NCI-H146 treated with DMSO at 0.1 percent for 48 hours (cell line): ENCODE data around the gene SPTLC2.
A peak's percentile ranks its signal among the peaks of the same experiment; 100 is the strongest.

Experiments
- DNase-seq: peaks from one replicate; lab custom pipeline; 2025; ENCODE audit not compliant: unreplicated experiment; lab: John Stamatoyannopoulos, UW

The SPTLC2 gene

DNA sequence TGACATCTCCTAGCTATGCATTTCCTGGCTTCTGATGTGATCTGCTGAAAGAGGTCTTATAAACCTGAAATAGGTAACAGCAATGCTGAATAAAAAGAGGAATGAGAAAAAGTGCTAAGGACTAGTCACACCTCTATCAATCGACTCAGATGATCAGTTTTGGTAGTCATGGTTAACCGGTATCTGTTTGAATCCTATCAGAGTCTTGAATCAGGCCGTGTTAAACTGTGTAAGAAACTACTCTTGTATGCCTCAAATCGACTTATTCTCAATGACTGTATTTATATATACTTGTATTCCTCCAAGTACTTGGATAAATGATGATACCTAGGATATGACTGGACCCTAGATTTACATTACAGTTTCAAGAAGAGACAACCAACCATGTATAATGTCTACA is 107.1 kb downstream of the SPTLC2 start:
- DNase-seq: no peak

DNA sequence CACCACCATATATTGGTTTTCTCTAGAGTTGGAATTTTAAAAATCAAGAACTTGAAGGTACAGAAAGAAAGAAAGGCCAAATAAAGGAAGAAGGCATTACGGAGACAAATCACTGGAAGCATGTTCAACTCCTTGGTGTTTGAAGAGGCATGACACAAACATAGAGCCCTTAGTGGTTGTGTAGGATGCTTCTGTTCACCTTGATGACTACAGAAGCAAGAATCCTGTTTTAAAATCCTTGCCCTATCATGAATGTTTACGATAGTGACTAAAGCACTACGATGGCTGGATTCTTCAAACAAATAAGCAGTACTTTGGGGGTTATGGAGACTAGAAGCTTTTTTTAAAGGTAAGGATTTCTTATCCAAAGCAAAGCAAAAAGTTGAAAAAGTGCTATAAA is 107.6 kb downstream of the SPTLC2 start:
- DNase-seq: no peak

DNA sequence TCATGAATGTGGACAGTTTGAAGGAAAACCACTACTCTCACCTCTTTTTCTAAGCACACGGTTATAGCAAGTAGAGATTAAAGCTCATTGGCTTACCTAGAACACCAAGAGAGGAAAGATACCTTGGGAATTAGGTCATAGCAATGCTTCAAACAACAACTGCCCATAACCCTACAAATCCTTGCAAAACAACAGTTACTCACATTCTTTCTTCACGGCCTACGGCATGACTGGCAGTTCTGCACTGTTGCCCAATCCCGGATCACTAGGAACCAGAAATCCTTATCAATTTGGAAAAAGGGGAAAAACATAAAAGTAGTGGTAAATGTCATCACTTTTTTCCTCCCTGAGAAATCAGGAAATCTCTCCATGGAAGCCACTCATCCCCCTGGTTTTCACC is 108.2 kb downstream of the SPTLC2 start:
- no peak for DNase-seq

DNA sequence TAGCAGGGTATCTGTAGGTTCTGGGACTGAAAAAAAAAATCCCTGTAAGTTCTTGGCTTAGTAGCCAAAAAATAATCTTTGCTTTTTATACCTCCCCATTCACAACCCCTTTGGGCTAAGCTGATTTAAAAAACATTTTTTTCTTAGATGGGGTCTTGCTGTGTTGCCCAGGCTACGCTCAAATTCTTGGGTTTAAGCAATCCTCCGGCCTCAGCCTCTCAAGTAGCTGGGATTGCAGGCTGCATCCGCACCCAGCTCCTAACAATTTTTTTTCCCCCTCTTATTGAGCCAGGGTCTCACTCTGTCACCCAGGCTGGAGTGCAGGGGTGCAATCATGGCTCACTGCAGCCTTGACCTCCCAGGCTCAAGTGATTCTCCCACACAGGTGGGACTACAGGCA is 108.7 kb downstream of the SPTLC2 start:
- DNase-seq: no peak

DNA sequence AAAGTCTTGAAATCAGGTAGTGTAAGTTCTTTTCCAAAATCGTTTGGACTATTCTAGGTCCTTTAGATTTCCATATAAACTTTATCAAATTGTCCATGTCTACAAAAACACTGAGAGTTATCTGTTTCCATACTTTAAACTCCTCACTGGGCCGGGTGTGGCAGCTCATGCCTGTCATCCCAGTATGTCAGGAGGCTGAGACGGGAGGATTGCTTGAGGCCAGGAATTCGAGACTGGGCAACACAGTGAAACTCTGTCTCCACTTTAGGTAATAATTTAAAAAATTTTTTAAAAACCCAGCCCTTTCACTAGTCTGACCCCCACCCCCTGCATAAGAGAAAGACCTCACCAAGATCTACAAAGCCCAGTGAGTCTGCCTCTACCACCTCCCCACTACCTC is 111.4 kb downstream of the SPTLC2 start:
- no peak for DNase-seq

DNA sequence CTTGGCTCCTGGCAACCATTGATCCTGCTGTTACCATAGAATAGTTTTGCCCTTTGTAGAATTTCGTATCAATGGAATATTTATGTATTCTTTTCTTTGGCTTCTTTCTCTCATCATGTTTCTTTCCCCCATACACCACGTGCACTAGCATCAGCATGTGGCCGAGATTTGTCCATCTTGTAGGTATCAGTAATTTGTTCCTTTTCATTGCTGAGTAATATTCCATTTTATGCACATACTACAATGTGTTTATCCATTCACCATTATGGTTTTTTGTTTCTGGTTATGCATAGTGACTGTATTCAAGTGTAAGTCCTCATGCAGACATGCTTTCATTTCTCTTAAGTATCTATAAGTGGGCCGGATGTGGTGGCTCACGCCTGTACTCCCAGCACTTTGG is 113.3 kb downstream of the SPTLC2 start:
- no peak for DNase-seq

DNA sequence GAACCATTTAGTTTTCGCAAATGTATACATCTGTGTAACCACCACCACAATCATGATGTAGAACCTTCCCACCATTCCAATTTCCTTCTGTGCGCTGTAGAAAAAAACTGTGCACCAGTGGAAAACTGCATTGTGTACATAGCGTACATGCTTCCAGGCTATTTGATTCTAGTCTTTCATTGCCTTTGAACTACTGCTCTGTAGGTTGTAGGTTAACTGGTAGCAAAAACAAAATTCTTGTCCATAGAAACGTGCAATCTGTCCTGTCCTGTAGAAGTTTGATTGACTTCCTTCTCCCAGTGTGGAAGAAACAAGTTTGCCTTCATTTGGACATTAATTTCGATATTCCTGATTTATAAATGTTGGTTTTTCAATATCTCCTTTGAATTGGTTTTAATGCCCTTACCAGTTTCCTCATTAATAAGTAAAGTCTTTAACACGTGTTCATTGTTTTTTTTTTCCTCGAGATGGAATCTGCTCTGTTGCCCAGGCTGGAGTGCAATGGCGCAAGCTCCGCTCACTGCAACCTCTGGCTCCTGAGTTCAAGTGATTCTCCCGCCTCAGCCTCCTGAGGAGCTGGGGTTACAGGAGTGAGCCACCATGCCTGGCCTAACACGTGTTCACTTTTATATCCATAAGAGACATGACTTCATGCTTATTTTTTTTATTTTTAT is 114.2 kb downstream of the SPTLC2 start:
- no peak for DNase-seq

DNA sequence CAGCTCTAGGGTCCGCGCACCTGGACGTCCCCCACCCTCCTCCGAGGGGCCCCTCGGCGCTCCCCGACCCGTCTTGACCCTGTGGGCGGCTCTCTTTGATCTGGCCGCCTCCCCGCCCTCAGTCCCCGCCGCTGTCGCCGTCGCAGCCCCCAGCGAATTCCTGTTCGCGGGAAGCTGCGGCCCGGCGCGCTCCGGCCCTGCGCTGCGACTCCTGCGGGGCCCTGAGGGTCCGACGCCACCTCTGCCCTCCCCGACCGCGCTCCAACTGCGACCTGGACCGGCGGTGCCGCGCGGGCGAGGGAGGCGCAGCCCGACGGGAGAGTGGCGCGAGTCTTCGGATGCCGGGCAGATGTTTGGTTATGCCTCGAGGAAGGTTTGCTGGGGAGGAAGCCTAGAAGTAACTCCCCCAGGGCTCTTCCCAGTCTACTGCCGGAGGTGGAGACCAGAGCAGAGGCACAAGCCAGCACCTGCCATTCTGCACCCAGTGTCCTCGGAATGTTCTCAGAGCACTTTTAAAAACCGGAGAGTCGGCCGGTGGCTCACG is 117.4 kb downstream of the SPTLC2 start:
- DNase-seq: peak; percentile 20

DNA sequence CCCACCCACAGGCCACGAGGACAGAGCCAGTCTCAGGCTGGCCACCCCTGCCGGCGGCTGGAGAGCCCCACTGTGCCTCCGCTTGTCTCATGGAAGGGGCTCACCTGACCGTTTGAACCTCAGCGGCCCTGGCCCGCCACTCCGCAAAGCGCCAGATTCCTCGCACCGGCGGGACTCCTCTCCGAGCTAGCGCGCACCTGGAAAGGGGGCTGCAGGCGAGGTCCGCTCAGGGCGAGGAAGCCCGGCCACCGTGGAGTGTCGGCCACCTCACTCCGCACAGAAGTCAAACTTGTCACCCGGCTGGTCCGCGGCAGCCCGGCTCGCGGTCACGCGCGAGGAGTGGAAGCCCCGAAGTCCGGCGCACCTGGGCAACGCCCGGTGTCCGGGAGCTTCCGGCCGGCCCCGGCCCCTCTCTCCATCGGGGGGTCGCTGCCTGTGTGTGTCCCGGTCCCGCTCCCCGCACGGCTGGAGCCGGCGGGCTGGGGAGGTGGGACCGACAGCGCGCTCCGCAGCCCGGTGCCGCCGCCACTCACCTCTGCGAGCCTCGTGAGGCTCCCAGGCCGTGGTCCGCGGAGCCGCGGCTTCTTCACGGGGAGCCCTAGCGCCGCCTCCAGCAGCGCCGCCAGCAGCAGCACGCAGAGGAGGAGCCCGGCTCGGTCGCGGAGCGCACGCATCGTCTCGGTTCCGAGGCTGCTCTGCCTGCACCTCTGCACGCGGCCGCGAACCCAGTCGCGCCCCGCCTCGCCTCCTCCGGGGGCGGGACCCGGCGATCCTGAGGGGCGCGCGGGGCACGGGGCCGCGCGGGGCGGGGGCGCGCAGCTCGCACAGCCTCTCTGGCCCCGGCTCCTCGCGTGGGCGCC is 118.1 kb downstream of the SPTLC2 start, which contains the start of gene ISM2:
Gene ISM2 (minus strand): TSS at position 697 of the 860 bp plus-strand sequence. CDS start 23 bp downstream, at position 674.
- DNase-seq: peak; percentile 7

DNA sequence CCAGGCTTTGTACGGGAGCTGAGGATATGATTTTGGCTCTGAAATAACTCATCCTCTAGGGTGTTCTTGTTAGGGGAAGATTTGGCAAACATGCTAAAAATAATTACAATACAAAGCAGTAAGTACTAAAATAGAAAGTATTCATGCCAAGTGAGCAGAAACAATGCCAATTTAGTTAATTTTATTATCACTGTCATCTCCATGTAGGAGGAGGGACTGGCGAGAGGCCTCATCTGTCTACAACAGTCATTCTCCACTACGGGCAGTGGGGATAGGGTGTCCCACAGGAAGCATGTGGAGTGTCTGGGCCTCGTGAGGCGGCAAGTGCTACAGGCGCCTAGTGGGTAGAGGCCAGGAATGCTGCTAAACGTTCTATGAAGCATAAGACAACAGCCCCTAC is 121.1 kb downstream of the SPTLC2 start:
- no peak for DNase-seq

DNA sequence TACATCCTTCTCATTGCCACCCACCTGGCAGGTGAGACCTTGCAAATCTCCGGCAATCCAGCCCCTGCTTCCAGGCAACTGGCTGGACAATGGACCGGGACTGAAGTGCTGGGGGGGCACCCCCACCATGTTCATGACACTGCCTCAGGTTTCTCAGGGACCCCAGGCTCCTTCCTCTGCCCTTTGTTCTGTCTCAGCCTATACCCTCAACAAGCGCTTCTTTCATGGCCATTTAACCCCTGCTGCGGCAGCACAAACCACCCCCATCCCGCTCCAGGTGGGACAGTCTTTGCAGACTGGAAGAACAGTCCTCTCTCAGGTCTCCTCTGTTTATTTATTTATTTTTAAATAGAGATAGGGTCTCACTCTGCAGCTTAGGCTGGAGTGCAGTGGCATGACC is 125.4 kb downstream of the SPTLC2 start:
- no peak for DNase-seq

DNA sequence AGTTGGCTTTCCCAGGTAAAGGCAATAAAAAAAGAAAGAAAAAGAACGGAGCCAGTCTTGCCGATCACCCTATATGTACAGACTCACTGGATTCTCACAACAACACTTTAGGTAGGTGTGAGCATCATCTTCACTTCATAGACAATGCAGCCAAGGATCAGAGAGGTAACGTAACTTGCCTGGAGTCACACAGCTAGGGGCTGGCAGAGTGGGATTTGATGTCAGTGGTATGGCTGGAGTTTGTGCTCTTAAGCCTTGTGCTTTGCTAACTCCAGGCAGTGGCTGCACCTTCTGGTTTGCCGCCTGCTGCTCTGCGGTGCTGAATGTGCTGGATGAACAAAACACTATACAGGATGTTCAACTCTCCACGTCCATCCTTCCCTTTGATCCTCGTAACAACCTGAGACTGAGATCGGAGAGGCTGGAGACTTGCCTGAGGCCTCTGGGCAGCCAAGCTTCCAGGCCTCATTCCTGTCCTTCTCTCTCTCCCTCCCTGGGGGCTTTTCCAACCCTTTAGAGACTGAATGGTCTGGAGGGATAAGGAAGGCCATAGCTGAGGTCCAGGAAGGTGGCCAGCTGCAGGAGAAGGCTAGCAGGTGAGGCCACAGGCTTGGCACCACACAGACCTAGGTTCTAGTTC is 126.0 kb downstream of the SPTLC2 start:
- no peak for DNase-seq

DNA sequence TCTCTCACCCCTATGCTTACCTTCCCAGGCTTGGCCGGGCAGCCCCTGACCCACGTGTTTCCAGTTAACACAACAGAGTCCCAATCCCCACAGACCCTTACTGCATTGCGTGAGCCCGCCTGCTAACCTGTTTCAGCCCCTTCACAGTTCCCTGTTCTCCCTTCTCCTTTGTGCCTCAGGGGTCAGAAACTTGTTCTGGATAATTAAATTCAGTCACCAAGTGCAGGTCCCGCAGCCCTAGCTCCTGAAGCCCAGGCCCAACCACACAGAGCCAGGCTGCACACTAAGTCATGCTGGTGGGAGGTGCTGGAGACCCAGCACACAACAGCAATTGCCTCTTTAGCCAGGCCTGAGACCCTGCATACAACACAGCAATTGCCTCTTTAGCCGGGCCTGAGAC is 127.4 kb downstream of the SPTLC2 start:
- no peak for DNase-seq

DNA sequence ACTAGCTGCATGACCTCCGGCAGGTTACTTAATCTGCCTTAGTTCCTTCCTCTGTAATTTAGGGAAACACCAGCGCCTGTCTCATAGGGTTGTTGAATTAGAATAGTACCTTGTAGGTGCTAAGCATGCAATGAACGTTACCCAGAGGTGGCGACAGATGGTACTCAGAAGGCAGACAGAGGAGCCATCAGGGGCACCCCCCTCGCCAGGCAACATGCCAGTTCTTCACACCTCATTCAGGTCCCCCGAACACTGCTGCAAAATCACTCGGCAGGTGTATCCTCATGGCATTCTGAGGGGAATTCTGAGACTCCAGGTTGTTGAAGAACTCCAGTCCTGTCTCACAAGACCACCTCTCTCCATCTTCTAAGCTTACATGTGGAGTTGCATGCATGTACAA is 127.9 kb downstream of the SPTLC2 start:
- no peak for DNase-seq

DNA sequence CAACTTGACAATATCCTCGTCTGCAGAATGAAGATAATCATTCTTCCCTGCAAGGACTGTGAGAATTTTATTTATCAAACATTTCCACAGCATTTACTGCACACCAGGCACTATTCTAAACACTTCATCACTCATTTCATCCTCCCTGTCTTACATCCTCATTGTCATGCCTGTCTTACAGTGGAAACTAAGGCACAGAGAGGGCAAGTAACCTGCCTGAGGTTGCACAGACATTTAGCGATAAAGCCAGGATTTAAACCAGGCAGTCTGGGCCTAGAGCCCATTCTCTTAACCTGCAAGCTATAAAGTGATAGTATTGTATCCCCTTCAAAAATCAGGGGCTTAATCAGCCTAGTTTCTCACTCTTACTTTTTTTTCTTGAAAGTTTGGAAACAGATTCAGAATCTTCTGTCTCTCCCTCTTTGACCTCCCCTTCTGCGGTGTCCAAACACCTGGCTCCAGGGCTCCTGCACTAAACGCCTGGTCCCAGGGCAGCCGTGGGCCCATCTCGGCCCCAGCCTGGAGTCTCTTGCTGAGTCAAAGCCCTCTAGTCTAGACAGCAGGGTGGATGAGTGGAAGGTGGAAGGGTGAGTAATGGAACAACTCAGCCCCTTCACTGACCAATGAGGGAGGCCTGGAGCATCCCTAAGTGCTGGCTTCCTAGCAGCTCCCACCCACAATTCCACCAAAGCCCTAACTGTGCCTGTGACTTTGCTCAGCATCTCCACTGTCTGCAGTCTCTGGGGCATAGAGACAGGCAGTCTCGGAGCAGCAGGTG is 130.3 kb downstream of the SPTLC2 start:
- no peak for DNase-seq

DNA sequence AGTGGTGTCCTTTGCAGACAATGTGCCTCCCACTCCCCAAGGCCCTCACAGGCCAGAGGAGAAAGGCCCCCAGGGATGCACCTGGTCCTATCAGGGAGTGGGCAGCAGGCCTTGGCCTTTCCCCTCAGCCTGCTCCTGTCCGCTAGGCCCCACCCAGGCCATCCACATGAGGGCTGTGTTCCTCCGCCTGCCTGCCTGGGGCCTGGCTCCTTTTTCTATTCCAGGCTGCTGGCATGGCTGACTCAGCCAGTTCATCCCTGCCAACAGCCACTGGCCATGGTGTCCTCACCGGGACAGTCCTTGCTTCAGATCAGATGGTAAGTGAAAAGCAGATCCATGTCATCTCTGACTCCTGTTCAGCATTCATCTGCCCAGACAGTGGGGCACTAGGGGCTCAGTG is 131.2 kb downstream of the SPTLC2 start:
- DNase-seq: no peak

DNA sequence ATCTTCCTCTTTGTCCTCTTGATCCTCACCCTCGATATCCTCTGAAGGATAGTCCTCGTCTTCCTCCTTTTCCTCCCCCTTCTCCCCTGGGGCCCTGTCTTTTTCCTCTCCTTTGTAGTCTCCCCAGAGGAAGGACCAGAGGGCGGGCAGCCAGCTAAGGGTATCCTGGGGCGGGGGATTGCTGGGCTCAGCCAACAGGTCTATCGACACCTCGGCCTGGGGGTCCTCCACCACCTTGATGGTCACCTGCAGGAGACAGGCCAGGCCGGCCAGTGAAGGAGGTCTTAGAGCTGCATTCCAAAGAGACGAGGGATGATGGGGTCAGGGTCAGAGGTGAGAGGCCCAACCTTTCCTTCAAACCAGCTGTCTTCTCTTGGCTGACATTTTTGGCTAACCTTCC is 134.0 kb downstream of the SPTLC2 start:
- no peak for DNase-seq

DNA sequence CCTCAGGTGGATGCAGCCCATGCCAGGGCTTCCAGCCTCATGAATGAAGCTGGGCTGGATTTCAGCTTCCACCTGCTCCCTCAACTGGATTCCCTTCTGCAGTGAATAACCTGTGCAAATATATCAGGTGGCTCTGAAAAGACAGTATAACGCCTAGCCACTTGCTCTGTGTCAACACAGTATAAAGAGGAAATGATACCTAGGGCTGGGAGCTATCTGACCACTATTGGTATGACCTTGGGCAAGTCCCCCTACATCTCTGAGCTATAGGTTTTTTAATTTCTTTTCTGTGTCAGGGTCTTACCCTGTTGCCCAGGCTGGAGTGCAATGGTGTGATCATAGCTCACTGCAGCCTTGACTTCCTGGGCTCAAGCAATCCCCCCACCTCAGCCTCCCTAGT is 137.6 kb downstream of the SPTLC2 start:
- DNase-seq: no peak

DNA sequence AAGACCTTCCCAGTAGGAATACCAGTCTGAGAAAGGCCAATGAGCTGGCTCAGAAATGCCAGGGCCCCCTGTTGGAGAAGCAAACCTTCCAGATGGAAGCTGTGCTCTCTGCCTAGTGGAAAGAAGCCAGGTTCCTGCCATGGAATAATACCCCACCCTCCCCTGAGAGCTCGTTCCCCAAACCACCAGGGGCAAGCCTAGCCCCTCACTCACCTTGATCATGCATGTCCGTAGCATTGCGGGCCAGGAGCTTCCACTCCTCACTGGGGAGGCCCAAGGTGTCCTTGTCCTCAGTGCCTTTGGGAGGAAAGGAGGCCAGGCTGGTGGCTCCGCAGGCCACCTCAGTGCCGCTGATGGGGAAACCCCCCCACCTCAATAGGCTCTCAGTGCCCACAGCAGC is 138.4 kb downstream of the SPTLC2 start:
- no peak for DNase-seq

DNA sequence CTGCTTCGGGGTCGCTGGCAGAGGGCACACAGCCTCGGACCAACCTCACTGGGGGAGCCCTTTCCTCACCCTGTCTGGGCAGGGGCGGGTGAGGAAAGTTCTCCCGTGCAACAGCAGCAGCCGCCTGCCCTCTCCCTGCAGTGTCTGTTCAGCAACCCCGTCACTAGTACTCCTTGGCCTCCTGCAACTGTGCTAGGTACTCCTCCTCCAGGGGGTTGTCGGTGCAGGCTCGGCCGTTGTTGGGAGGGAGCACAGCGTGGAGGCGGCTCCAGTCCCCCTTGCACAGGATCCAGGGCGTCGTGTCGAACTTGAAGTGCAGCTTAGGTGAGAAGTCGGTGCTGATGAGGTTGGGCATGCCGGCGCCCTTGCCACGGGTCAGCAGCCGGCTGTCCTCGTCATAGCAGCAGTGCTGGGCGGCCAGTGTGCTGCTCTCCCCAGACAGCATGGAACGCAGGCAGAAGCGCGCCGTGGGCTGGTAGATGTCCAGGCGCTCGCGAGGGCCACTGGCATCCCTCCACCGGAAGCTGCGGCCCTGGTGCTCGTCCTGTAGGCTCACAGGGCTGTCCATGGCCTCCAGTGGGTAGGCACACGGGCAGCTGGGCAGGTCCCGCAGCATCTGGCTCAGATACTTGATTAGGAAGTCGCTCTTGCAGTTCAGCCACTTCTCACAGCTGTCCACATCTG is 140.9 kb downstream of the SPTLC2 start:
- DNase-seq: no peak
